HK-2 (cell line): Measurements from ENCODE around the gene TYRP1.

Source experiments
- DNase-seq: peaks from one replicate; pipeline ENCODE4 v3.0.0-alpha.2; 2018; ENCODE audit not compliant: unreplicated experiment

The TYRP1 gene

GRCh38 chr9:12730927-12731326 lies 37.7 kb downstream of the TYRP1 start:
- no peak for DNase-seq

GRCh38 chr9:12732971-12733370 lies 39.8 kb downstream of the TYRP1 start:
- DNase-seq = no peak

GRCh38 chr9:12735665-12736064 lies 42.5 kb downstream of the TYRP1 start:
- DNase-seq = no peak

- no peak for DNase-seq
Observed at GRCh38 chr9:12737871-12738270, 44.7 kb downstream of the TYRP1 start.

GRCh38 chr9:12739014-12739652 lies 45.9 kb downstream of the TYRP1 start:
- no peak for DNase-seq

- DNase-seq = no peak
Observed at GRCh38 chr9:12740845-12741244, 47.7 kb downstream of the TYRP1 start.

- DNase-seq = no peak
Observed at GRCh38 chr9:12748016-12748415, 54.8 kb downstream of the TYRP1 start.

- DNase-seq = no peak
Observed at GRCh38 chr9:12748954-12749353, 55.8 kb downstream of the TYRP1 start.

- peak; percentile 25 for DNase-seq
Observed at GRCh38 chr9:12753931-12754330, 60.7 kb downstream of the TYRP1 start.

GRCh38 chr9:12759761-12760160 lies 66.6 kb downstream of the TYRP1 start:
- no peak for DNase-seq
